ENCODE results near the gene MPLKIP.
"Not testable (repeated sequence)": the region's sequence is repeated elsewhere in the genome, so short reads cannot be mapped to it uniquely, and the experiment has no call there.

GRCh38 chr7:40118201-40118600, 16.2 kb downstream of the MPLKIP start:
- not testable (repeated sequence) for TF ChIP-seq CTCF (IDR thresholded peaks at IDR 0.05 in 2 of 3, conservative IDR thresholded peaks at IDR 0.05 in 1 of 3; ENCODE audit: borderline replicate concordance in 1 of 3, insufficient read depth in 1 of 3, low read depth in 2 of 3, low read length in 2 of 3); POLR2AphosphoS5 (IDR thresholded peaks at IDR 0.05; ENCODE audit: low read depth, low read length); YY1 (IDR thresholded peaks at IDR 0.05; ENCODE audit: extremely low read depth, insufficient replicate concordance, low read depth, low read length); JUND (IDR thresholded peaks at IDR 0.05); RAD21 (IDR thresholded peaks at IDR 0.05; ENCODE audit: low read depth); ZBTB33 (IDR thresholded peaks at IDR 0.05; ENCODE audit: extremely low read depth, insufficient replicate concordance, low read length)

All from HCT116 (cell line).